ENCODE measurements around the gene ANKRD6. TPM values are rescaled to one million over a fixed set of nuclear protein-coding genes. Genes with fewer than 3 reads are reported as not detected.

The ANKRD6 gene
- polyA plus RNA-seq, 3 donors: 0.93 to 3.0 (median 1.2) TPM

GRCh38 chr6:89566930-89567629, 134.1 kb downstream of the ANKRD6 start:
- no peaks in the 10 kb centered on the region for H3K9me3 ChIP-seq (replicated peaks in 1 of 2; ENCODE audit: control insufficient read depth in 1 of 2, insufficient read depth in 1 of 2, low read length in 2 of 2)
- H3K9ac ChIP-seq (ENCODE audit: insufficient read depth, low read length, poor library complexity, severe bottlenecking): no peak overlapping the region
- no peak overlapping the region for H2AFZ ChIP-seq (ENCODE audit: insufficient read depth, low read depth, low read length, poor library complexity, severe bottlenecking)
- H3K27me3 Mint-ChIP-seq (ENCODE audit: low read depth in 3 of 3): peaks cover 0 to 1% (median 0%) of the 10 kb centered on the region in 3 donors
- H3K27me3 ChIP-seq (ENCODE audit: control insufficient read depth in 2 of 2, insufficient read depth in 2 of 2, low read length in 2 of 2): no peaks in the 10 kb centered on the region
- H3K27ac ChIP-seq (ENCODE audit: low read depth in 1 of 2, low read length in 2 of 2): no peak overlapping the region
- intact Hi-C loops (cut with micrococcal nuclease): no loop called here
- H3K4me1 ChIP-seq (ENCODE audit: control insufficient read depth in 1 of 2, insufficient read depth in 2 of 2, low read length in 2 of 2): no peaks in the 10 kb centered on the region
- H3K27ac Mint-ChIP-seq: no peak overlapping the region
- over 99% methylated on average over 14 of the region's 16 CpGs for WGBS (ENCODE audit: insufficient coverage)
- H3K4me1 Mint-ChIP-seq: no peaks in the 10 kb centered on the region
- no peaks in the 10 kb centered on the region for H3K36me3 ChIP-seq (replicated peaks in 1 of 2; ENCODE audit: control insufficient read depth in 1 of 2, insufficient read depth in 2 of 2, low read length in 2 of 2)
- DNase-seq: no peak
- H3K4me3 ChIP-seq (replicated peaks in 1 of 3; ENCODE audit: low read depth in 2 of 3, low read length in 3 of 3): no peak overlapping the region
- H3K4me2 ChIP-seq (replicated peaks; ENCODE audit: extremely low read depth, low read length, poor library complexity, severe bottlenecking): no peak overlapping the region
- no peaks in the 10 kb centered on the region for H3K79me2 ChIP-seq (ENCODE audit: insufficient read depth, low read length)
- peaks cover 0 to 4% (median 0%) of the 10 kb centered on the region in 7 donors for H3K9me3 Mint-ChIP-seq
- no peaks in the 10 kb centered on the region for H3K36me3 Mint-ChIP-seq
- H4K20me1 ChIP-seq (ENCODE audit: insufficient read depth, low read length): no peaks in the 10 kb centered on the region
- TF ChIP-seq CTCF (IDR thresholded peaks at IDR 0.05): no peak
- H3K4me3 Mint-ChIP-seq: no peak overlapping the region

- Histone ChIP-seq H3K27ac (ENCODE audit: low read depth in 1 of 2, low read length in 2 of 2) (no peak overlapping the region), H3K36me3 (replicated peaks in 1 of 2; ENCODE audit: control insufficient read depth in 1 of 2, insufficient read depth in 2 of 2, low read length in 2 of 2) (no peaks in the 10 kb centered on the region), H3K79me2 (ENCODE audit: insufficient read depth, low read length) (no peaks in the 10 kb centered on the region), H3K9me3 (replicated peaks in 1 of 2; ENCODE audit: control insufficient read depth in 1 of 2, insufficient read depth in 1 of 2, low read length in 2 of 2) (no peaks in the 10 kb centered on the region), H3K4me1 (ENCODE audit: control insufficient read depth in 1 of 2, insufficient read depth in 2 of 2, low read length in 2 of 2) (no peaks in the 10 kb centered on the region), H4K20me1 (ENCODE audit: insufficient read depth, low read length) (no peaks in the 10 kb centered on the region), H3K9ac (ENCODE audit: insufficient read depth, low read length, poor library complexity, severe bottlenecking) (no peak overlapping the region), H2AFZ (ENCODE audit: insufficient read depth, low read depth, low read length, poor library complexity, severe bottlenecking) (no peak overlapping the region), H3K27me3 (ENCODE audit: control insufficient read depth in 2 of 2, insufficient read depth in 2 of 2, low read length in 2 of 2) (no peaks in the 10 kb centered on the region), H3K4me3 (replicated peaks in 1 of 3; ENCODE audit: low read depth in 2 of 3, low read length in 3 of 3) (no peak overlapping the region), H3K4me2 (replicated peaks; ENCODE audit: extremely low read depth, low read length, poor library complexity, severe bottlenecking) (no peak overlapping the region)
- intact Hi-C loops (cut with micrococcal nuclease): no loop called here
- no peaks in the 10 kb centered on the region for H3K36me3 Mint-ChIP-seq
- peaks cover 0 to 4% (median 0%) of the 10 kb centered on the region in 7 donors for H3K9me3 Mint-ChIP-seq
- 92% methylated on average over 2 of the region's 6 CpGs for WGBS (ENCODE audit: insufficient coverage)
- no peak for TF ChIP-seq CTCF (IDR thresholded peaks at IDR 0.05)
- H3K27ac Mint-ChIP-seq: no peak overlapping the region
- H3K27me3 Mint-ChIP-seq (ENCODE audit: low read depth in 3 of 3): peaks cover 0 to 1% (median 0%) of the 10 kb centered on the region in 3 donors
- no peak for DNase-seq
- H3K4me1 Mint-ChIP-seq: no peaks in the 10 kb centered on the region
- H3K4me3 Mint-ChIP-seq: no peak overlapping the region
Measured at GRCh38 chr6:89567630-89568390, 134.9 kb downstream of the ANKRD6 start.
